Activated naive CD4-positive, alpha-beta T cell treated with anti-CD3 and anti-CD28 coated beads, Interleukin-2, amount 50 U/mL, for 24 hours (primary cell): ENCODE results near the gene ME2.
"Not testable (repeated sequence)": the region's sequence is repeated elsewhere in the genome, so short reads cannot be mapped to it uniquely, and the experiment has no call there.

Experiments used
- H3K27ac Mint-ChIP-seq: one replicate; pipeline ENCODE4 v1.8.0; 2021; ENCODE audit warnings: mild to moderate bottlenecking, mixed read lengths
- H3K27me3 Mint-ChIP-seq: one replicate; pipeline ENCODE4 v1.8.0; 2021; ENCODE audit warnings: mixed read lengths
- H3K36me3 Mint-ChIP-seq: one replicate; pipeline ENCODE4 v1.8.0; 2021; ENCODE audit warnings: mixed read lengths
- H3K4me1 Mint-ChIP-seq: one replicate; pipeline ENCODE4 v1.8.0; 2021; ENCODE audit warnings: mixed read lengths
- H3K4me3 Mint-ChIP-seq: one replicate; pipeline ENCODE4 v1.8.0; 2021; ENCODE audit warnings: mild to moderate bottlenecking, mixed read lengths
- H3K9me3 Mint-ChIP-seq: one replicate; pipeline ENCODE4 v1.8.0; 2021; ENCODE audit warnings: mixed read lengths

The ME2 gene

DNA sequence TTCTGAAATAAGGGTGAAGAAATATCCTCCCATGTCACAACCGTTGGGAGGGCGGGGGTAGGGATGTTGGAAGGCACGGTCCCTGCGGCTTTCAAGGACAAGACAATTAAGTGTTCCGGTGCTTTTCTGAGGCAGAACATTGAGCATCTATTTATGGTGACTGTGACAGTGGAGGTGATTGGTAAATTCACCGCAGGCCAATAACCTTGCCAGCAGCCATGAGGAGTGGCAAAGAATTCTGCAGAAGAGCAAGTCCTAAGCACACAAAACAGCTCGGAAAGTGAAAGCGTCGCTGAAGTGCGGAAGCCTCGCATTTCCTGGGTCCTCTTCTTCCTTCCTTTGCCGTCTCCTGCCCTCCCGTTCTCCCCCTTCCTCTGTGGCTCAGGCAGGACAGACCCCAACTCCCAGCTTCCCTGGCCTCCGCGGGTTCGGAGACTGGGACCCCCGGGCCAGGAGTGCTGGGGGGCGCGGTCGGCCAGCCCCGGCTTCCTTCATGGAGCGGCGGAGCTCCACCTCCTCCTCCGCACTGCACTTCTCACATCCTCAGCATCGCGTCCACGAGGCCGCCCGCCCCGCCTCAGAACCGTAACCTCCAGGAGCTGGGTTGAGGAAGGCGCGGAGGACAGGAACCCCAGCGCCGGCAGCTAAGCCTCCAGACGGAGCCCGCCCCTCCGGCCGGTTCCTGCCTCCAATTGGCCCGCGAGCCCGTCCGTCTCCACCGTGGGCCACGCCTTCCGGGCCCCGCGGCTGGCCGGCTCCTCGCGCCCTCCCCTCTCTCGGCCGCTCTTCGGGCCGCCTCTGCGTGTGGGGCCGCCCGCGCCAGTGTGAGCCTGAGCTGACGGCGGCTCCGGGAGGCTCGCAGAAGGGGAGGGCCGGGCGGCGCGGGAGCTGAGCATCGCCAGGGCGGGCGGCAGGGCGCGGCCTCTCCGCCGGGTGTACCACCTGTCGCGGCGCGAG, at the start of gene ME2:
ME2 (plus strand) TSS at position 774 of the 957 bp plus-strand sequence. CDS start 16,703 bp downstream, outside the sequence.
- Mint-ChIP-seq H3K4me1 (peaks cover 30% of the 10 kb centered on the region), H3K9me3 (no peaks in the 10 kb centered on the region), H3K36me3 (no peaks in the 10 kb centered on the region), H3K4me3 (peak within 1 kb of the TSS; percentile 100), H3K27me3 (no peaks in the 10 kb centered on the region), H3K27ac (peak within 1 kb of the TSS; percentile 100)

DNA sequence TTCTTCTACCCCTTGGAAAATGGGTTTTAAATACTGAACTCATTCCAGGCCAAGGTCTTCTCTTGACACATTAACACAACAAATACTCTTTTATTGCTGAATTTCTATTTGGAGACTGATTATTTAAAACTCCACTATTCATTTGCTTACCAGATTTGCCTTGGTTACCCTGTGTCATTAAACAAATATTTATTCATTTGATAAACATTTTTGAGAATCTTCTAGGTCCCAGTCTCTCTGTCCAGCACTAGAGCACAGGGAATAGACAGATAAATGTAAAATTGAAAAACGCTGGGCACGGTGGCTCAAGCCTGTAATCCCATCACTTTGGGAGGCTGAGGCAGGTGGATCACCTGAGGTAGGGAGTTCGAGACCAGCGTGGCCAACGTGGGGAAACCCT, 49.3 kb upstream of the ME2 start:
- no peaks in the 10 kb centered on the region for H3K9me3 Mint-ChIP-seq
- no peaks in the 10 kb centered on the region for H3K4me1 Mint-ChIP-seq

DNA sequence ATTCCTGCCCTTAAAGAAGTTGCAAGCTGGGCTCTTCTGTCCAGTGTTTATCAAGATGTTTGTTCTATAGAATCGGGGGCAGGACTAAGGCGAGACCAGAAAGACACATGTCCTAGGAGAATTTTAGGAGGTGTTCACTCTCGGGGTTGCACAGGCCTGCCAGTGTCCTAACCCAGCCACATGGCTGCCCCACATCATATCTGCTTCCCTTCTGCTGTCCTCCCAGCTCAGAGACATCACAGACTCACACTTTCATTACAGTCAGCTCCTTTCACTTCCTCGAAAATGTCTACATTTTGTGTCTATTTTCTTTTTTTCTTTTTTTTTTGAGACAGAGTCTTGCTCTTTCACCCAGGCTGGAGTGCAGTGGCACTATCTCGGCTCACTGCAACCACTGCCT, 48.4 kb upstream of the ME2 start:
- Mint-ChIP-seq H3K27me3 (no peaks in the 10 kb centered on the region), H3K4me1 (no peaks in the 10 kb centered on the region), H3K4me3 (no peak overlapping the region), H3K36me3 (no peaks in the 10 kb centered on the region), H3K9me3 (no peaks in the 10 kb centered on the region), H3K27ac (no peak overlapping the region)

More for the DNA sequence above, 49.3 kb upstream of the ME2 start:
- no peaks in the 10 kb centered on the region for H3K27me3 Mint-ChIP-seq
- no peak overlapping the region for H3K4me3 Mint-ChIP-seq
- no peaks in the 10 kb centered on the region for H3K36me3 Mint-ChIP-seq
- no peak overlapping the region for H3K27ac Mint-ChIP-seq

DNA sequence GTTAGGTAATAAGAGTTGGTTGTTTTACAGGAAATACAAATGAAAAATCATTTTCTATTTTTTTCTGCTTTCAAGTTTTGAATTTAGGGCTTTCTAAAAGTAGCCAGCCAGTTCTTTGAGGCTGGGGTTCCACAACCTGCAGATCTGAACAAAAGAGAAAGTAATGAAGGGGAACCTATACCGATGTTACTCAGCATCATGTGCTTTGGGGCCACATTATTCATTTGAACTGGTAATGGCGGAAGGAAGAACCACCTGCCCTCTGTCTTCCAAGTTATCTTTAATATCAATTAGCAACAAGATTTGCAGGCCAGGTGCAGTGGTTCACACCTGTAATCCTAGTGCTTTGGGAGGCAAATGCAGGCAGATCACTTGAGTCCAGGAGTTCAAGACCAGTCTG, 46.2 kb upstream of the ME2 start:
- H3K4me3 Mint-ChIP-seq, result no peak overlapping the region
- H3K27me3 Mint-ChIP-seq, result no peaks in the 10 kb centered on the region
- H3K4me1 Mint-ChIP-seq, result no peaks in the 10 kb centered on the region
- H3K9me3 Mint-ChIP-seq, result no peaks in the 10 kb centered on the region
- H3K36me3 Mint-ChIP-seq, result no peaks in the 10 kb centered on the region
- no peak overlapping the region for H3K27ac Mint-ChIP-seq

DNA sequence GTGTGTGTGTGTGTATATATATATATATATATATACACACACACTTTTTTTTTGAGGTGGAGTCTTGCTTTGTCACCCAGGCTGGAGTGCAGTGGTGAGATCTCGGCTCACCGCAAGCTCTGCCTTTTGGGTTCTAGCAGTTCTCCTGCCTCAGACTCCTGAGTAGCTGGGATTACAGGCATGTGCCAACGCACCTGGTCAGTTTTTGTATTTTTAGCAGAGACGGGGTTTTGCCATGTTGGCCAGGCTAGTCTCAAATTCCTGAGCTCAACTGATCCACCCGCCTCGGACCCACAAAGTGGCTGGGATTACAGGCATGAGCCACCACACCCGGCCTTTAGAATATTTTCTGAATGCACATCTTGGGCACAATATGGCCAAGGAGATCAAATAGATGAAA, 45.4 kb upstream of the ME2 start:
- H3K4me1 Mint-ChIP-seq, H3K27me3 Mint-ChIP-seq, H3K4me3 Mint-ChIP-seq, H3K27ac Mint-ChIP-seq, H3K9me3 Mint-ChIP-seq, H3K36me3 Mint-ChIP-seq: not testable (repeated sequence)

DNA sequence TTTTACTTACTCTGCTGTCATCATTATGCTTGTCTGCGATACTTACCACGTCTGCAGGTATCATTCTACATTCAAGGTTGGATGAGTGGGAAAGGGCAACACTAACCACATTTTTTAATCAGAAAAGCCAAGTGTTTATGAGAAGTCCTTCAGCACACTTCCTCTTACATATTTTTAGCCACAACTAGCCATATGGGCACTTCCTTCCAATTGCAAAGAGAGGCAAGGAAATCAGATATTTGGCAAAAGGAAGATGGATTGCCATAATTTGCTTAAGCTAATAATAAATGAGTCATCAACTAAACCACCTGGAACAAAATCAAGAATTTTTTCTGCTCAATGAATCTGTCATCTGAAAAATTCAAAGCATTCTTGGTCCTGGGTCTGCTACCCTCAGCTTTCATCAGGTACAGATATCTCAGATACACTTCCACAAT, 42.4 kb upstream of the ME2 start:
- Mint-ChIP-seq H3K36me3 (no peaks in the 10 kb centered on the region), H3K4me1 (no peaks in the 10 kb centered on the region), H3K4me3 (no peak overlapping the region), H3K27ac (no peak overlapping the region), H3K27me3 (peaks cover 1% of the 10 kb centered on the region), H3K9me3 (no peaks in the 10 kb centered on the region)

DNA sequence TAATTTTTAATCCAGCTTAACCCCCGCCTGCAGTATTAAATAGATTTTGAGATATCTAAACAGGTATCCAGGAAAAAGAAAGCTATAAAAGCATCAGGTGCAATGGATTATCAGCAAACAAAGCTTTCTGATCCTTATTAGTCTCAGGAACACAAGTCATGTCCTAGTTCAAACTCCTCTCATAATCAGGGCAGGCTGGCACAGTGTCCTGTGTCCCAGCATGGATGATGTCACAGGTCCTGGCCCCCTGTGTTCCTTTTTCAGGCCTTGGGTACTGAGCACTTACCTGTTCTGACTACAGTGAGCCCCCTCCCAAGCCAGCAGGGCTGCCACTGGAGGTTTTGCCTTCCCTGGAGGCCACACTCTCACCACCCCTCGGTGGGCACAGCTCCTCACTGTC, 39.6 kb upstream of the ME2 start:
- Mint-ChIP-seq H3K36me3 (no peaks in the 10 kb centered on the region), H3K4me3 (no peak overlapping the region), H3K27ac (no peak overlapping the region), H3K4me1 (no peaks in the 10 kb centered on the region), H3K9me3 (no peaks in the 10 kb centered on the region), H3K27me3 (peaks cover 1% of the 10 kb centered on the region)

DNA sequence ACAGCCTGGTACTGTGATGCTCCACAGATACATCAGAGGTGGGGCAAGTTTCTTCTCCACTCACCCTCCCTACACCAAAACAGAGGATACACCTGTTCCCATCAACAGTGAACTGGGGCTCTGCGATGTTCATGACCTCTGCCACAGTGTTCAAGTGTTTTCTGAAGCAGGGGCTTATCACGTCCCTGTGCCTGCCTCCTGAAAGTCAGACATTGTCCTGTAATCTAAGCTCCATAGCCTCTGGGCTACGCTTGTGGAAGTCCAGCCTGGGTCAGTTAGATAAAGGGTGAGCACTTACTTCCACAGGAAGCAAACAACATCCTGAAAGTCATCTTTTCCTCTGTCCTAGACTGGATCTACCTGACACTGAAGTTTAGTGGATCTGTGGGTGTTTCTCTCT, 38.9 kb upstream of the ME2 start:
- H3K4me3 Mint-ChIP-seq, result no peak overlapping the region
- H3K9me3 Mint-ChIP-seq, result no peaks in the 10 kb centered on the region
- H3K4me1 Mint-ChIP-seq, result no peaks in the 10 kb centered on the region
- H3K27ac Mint-ChIP-seq, result no peak overlapping the region
- H3K27me3 Mint-ChIP-seq, result peaks cover 1% of the 10 kb centered on the region
- H3K36me3 Mint-ChIP-seq, result no peaks in the 10 kb centered on the region

DNA sequence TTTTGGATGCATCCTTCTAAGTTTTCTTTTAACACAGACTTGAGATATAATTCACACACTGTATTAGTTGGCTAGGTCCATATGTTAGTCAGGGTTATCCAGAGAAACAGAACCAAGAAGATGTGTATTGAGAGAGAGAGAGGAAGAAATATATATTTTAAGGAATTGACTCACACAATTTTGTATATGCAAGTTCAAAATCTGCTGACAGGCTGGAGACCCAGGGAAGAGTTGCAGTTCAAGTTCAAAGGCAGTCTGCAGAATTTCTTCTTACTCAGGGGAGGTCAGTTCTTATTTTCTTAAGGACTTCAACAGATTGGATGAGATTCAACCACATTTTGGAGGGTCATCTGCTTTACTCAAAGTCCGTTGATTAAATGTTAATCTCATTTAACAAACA, 36.1 kb upstream of the ME2 start:
- Mint-ChIP-seq H3K4me1 (no peaks in the 10 kb centered on the region), H3K9me3 (no peaks in the 10 kb centered on the region), H3K4me3 (no peak overlapping the region), H3K36me3 (no peaks in the 10 kb centered on the region), H3K27me3 (peaks cover 1% of the 10 kb centered on the region), H3K27ac (no peak overlapping the region)

DNA sequence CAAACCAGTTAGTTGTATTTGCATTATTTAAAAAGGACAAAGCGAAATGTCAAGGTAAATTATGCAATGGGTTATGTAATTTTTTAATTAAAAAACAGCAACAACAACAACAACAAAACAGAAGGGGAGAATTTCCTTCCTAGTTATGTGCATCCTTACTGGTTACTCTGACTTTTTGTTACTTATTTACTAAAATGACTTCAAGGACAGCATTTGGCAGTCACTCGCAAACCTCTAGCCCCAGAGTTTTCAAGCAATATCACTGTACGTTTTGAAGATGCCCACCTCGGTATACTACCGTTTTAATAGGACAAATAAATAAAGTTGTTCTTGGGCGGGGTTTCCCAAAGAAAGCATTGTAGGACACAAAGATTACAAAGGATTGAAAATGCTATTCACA, 34.4 kb upstream of the ME2 start:
- H3K4me1 Mint-ChIP-seq, result no peaks in the 10 kb centered on the region
- H3K9me3 Mint-ChIP-seq, result no peaks in the 10 kb centered on the region
- H3K27me3 Mint-ChIP-seq, result no peaks in the 10 kb centered on the region

DNA sequence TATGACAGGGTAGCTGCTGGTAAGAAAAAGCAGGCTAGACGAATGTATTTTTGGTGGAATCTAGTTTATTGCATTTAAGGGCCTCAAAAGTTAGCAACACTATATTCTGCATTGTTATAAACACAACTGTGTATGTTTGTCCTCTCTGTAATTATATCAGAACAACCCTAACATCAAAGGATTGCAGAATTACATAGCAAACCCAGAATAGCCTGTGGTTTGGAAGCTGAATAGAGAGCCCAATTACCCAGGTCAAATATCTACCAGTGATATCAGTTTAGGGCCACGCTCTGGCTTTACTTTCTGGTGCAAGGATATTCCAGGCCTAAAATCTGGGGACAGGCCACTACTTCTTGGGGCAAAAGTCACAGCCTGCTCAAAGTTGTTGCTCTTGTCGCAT, 34.0 kb upstream of the ME2 start:
- no peaks in the 10 kb centered on the region for H3K9me3 Mint-ChIP-seq
- H3K4me1 Mint-ChIP-seq, result no peaks in the 10 kb centered on the region
- no peak overlapping the region for H3K27ac Mint-ChIP-seq
- no peaks in the 10 kb centered on the region for H3K36me3 Mint-ChIP-seq
- H3K27me3 Mint-ChIP-seq, result no peaks in the 10 kb centered on the region
- no peak overlapping the region for H3K4me3 Mint-ChIP-seq

More for the DNA sequence above, 34.4 kb upstream of the ME2 start:
- H3K36me3 Mint-ChIP-seq, result no peaks in the 10 kb centered on the region
- no peak overlapping the region for H3K27ac Mint-ChIP-seq
- no peak overlapping the region for H3K4me3 Mint-ChIP-seq

DNA sequence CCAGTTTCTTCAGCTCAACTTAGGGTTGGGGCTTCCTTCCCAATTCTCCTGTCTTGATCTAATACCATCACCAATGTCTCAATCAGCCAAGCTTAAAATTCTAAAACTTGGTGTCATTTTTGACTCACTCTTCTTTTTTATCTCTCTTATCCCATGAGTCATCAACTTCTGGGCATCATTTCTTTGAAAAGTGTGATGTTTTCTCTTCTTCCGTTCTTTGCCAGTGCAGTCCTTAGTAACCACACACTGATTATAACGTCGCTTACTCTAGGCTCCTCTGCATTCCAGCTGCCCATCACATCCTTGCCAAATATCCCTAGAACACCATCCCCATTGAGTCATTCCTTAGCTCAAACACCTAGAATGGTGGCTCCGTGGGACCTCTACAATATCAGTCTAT, 31.7 kb upstream of the ME2 start:
- Mint-ChIP-seq H3K27me3 (no peaks in the 10 kb centered on the region), H3K9me3 (no peaks in the 10 kb centered on the region), H3K36me3 (no peaks in the 10 kb centered on the region), H3K4me3 (no peak overlapping the region), H3K4me1 (no peaks in the 10 kb centered on the region), H3K27ac (no peak overlapping the region)

DNA sequence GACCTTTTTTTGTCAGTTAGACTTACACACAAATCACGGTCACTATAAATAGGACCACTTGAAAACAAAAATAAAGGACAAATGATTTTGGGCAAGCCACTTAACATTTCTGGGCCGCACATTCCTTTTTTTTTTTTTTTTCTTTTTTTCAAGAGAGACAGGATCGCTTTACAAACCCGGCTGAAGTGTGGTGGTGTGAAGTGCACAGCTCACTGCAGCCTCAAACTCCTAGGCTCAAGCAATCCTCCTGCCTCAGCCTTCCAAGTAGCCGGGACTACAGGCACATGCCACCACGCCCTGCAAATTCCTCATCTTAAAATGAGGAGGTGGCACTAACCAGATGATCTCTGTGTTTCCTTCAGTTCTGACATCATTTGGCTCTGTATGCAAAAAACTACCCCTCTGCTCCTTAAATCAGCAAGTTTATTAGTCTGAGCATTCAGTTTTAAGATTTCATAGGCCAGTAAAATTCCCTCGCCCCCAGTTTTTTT, 30.8 kb upstream of the ME2 start:
- Mint-ChIP-seq H3K27ac (no peak overlapping the region), H3K36me3 (no peaks in the 10 kb centered on the region), H3K9me3 (no peaks in the 10 kb centered on the region), H3K4me3 (no peak overlapping the region), H3K4me1 (no peaks in the 10 kb centered on the region), H3K27me3 (no peaks in the 10 kb centered on the region)

DNA sequence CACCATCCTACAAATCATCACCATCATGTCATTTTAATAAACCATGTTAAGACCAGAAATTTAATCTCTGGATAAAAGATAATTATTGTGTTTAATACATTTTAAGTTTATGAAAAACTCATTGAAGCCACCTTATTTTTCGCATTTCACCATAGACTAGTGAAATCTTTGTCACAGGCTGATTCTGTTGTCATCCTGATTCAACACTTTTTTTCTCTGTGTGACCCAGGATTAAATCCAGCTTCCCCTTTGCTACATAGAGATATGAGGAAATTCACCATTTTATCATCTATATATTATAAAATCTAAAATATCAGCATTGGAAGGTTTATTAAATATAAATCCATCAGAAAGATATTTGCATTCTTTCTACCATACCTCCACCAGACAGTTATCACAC, 29.9 kb upstream of the ME2 start:
- H3K9me3 Mint-ChIP-seq, result no peaks in the 10 kb centered on the region
- no peaks in the 10 kb centered on the region for H3K27me3 Mint-ChIP-seq
- H3K27ac Mint-ChIP-seq, result no peak overlapping the region
- H3K4me3 Mint-ChIP-seq, result no peak overlapping the region
- H3K36me3 Mint-ChIP-seq, result no peaks in the 10 kb centered on the region
- H3K4me1 Mint-ChIP-seq, result no peaks in the 10 kb centered on the region

DNA sequence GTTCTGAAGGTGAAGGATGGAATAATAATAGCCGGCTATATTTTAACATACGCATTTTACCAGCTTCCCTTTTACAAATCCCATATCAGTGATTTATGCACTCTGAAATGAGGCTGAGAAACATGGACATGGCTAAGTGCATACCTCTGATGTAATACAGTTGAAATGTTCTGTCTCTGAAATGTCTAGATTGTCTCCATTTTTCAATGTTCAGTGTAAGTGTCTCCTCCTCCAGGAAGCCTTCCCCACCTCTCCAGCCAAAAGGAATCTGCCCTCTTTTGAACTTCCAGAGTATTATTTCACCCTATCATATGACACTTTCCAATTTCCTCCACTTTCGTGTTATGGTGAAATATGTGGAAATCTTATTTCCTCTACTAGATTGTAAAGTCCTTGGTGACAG, 29.5 kb upstream of the ME2 start:
- Mint-ChIP-seq H3K4me3 (no peak overlapping the region), H3K27ac (no peak overlapping the region), H3K36me3 (peaks cover under 1% of the 10 kb centered on the region), H3K4me1 (no peaks in the 10 kb centered on the region), H3K9me3 (no peaks in the 10 kb centered on the region), H3K27me3 (peaks cover 1% of the 10 kb centered on the region)

DNA sequence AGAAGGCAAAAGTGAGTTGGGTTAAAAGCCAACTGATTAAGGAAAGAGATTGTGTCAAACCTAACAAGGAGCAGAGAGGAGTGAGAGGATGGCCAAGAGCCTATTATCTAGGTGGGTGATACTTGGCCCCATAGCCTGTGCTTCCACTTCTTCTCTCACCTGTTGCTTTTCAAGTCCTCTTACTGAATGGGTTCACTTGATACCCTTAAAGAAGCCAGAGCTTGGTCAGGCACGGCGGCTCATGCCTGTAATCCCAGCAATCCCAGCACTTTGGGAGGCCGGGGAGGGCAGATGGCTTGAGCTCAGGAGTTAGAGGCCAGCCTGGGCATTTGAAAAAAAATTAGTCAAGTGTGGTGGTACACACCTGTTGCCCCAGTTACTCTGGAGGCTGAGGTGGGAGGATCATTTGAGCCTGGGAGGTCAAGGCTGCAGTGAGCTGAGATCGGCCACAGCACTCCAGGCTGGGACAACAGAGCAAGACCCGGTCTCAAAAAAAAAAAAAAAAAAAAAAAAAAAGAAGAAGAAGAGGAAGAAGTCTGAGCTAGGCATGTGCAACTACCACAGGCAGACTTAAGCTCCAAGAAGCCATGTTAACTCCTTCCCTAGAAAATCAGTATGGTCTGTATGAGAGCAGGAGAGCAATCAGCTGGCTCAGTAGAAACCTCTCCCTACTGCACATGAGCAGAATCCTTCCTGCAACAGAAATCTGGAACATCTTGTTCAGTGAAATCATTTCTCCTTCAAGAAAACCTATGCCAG, 28.4 kb upstream of the ME2 start:
- Mint-ChIP-seq H3K4me1 (no peaks in the 10 kb centered on the region), H3K27ac (peak overlapping the region; percentile 63), H3K27me3 (peaks cover 2% of the 10 kb centered on the region), H3K9me3 (no peaks in the 10 kb centered on the region), H3K4me3 (no peak overlapping the region), H3K36me3 (peaks cover 2% of the 10 kb centered on the region)
